CD4-positive, alpha-beta T cell treated with Interleukin-15 for 4 hours (primary cell): Measurements from ENCODE around the gene MS4A4E.
A peak's percentile ranks its signal among the peaks of the same experiment; 100 is the strongest.
"Not testable (repeated sequence)": the region's sequence is repeated elsewhere in the genome, so short reads cannot be mapped to it uniquely, and the experiment has no call there.

Experiments used
- DNase-seq: peaks from one replicate; pipeline ENCODE4 v3.0.0-alpha.2; 2020; ENCODE audit warnings: low spot score

Gene MS4A4E

DNA sequence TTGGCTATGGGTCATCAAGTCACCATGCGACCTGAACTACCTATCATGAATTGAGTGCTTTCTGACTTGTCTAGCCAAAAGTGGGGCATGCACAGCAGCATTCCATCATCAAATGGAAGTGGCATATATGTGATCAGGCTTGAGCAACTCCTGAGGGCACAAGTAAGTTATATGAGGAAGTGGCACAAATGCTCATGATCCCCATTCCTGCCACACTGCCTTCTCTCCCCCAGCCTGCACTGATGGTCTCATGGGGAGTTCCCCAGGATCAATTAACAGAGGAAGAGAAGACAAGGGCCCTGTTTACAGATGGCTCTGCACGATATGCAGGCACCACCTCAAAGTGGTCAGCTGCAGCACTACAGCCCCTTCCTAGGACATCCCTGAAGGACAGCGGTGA lies 21.8 kb downstream of the MS4A4E start:
- DNase-seq, result no peak

DNA sequence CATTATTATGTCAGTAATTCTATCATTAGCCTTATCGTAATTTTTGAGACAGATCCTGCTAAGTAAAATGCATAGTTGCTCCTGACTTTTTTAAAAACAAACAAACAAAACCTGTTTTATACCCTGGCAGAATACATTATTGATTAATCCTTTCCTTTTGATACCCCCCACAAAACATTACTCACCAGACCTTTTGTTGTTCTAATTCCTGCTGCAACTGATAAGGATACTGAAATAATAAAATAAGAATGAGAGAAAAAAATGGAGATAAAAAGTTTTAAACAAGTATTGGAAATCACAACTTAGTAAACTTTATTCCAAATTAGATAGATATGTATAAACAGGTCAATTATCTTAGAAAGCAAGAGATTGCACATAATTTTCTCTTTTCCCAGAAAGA lies 28.6 kb downstream of the MS4A4E start:
- DNase-seq, result no peak

DNA sequence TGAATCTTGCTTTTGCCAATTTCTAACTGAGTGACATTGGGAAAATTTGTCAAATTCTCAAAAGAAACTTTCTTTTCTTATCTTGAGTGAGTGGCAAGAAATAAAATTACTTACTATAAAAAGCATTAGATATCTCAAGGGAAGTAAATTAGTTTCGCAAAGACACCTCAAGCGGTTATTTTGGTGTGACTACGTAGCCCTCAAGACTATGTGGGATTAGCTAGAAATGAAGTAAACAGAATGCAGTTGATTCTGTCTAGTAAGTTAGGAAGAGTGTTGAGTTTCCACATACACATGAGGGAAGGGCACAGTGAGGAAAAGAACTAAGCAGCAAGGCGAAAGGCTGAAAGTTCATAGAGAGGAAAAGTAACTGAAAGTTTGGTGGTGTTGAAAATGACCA lies 31.7 kb downstream of the MS4A4E start:
- no peak for DNase-seq

DNA sequence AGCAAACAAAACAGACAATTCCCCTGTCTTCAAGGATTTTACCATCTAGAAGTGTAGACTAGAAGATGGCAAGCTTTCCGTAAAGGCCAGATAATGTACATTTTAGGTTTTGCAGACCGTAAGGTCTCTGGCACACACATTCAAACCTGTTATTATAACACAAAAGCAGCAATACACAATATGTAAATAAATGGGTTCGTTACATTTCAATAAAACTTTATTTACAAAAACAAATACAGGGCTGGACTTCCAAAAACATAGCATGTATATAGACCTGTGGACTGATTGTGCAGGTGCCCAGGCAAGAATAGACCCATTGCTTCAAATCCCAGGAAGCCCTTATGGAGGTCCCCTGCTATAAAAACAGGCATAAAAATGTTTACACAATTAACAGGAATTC lies 33.0 kb downstream of the MS4A4E start:
- DNase-seq, result no peak

DNA sequence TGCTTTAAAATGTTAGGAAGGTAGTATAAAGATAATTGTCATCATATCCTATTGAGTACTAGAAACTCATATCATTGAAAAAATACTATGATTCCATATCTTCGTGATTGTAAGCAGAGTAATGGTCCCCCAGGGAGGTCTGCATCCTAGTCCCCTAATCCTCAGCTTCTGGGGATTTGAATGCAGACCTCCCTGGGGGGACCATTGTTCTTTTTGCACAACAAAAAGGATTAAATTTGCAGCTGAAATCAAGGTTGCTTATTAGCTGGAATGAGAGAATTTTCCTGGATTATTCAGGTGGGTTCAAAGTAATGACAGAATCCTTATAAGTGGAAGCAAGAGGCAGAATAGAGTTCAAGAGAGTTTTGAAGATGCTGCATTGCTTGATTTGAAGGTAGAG lies 34.0 kb downstream of the MS4A4E start:
- no peak for DNase-seq

DNA sequence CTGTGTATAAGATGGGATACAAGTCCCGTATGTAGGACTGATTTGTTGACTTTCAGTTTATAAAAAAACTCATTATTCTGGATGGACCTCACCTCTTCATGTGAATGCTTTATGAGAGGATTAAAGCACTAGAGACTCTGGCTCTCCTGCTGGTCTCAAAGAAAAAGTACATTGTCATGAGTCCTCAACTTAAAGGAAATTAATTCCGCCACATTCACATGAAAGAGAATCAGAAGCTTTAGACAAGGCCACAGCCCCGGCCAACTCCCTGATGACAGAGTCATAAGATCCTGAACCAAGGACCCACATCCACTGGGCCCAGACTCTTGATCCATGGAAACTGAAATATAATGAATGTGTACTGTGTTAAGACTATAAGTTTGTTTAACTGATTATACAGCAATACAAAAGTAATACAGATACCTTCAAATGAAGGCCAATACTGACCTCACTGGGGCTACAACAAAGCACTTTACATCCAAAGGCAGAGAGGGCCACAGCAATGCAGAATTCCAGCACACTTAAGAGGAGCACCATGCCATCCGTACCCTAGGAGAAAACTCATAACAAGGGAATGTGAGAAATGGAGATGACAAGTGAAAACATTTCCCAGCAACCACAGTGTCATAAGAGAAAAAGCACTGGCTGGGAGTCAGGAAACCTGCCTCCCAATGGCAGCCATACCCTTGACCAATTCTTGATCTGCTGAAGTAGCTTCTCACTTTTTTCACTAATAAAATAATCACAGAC lies 34.6 kb downstream of the MS4A4E start:
- DNase-seq, result no peak

DNA sequence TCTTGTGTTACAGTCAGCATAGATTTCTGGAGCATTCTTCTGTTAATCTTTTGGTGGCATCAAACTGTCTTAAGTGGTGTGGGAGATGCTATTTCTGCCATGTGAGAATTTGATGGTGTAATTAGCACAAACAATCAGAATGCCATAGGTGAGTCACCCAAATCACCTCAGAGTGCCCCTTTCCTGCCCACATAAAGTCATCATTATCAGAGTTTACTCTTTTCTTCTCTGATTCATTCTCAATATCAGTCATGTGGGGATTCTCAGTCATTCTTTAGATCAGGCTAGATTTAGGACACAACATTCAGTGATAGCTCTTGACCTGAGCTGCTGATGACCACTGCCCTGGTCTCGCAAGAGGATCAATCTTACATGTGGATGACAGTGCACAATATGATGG lies 36.3 kb downstream of the MS4A4E start:
- no peak for DNase-seq

DNA sequence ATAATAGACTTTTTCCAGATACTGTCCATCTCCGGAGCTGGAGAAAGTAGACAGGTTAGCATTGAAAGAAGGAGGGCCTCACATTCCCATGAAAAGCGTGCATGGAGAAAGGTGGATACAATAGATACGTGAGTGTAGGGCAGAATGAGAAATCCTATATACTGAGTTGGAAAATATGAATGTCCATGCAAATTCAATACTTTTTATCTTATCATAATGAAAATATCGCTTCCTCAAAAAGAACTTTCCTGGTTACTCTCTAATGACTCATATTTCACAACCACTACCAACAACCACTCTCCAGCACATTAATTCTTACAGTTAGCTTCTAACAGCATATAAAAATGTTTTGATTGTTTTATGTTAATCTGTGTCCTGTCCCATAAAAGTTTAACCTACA lies 38.0 kb downstream of the MS4A4E start:
- no peak for DNase-seq

DNA sequence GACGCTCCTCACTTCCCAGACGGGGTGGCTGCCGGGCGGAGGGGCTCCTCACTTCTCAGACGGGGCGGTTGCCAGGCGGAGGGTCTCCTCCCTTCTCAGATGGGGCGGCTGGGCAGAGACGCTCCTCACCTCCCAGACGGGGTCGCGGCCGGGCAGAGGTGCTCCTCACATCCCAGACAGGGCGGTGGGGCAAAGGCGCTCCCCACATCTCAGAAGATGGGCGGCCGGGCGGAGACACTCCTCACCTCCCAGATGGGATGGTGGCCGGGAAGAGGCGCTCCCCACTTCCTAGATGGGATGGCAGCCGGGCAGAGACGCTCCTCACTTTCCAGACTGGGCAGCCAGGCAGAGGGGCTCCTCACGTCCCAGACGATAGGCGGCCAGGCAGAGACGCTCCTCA lies 41.6 kb downstream of the MS4A4E start:
- DNase-seq, result not testable (repeated sequence)

DNA sequence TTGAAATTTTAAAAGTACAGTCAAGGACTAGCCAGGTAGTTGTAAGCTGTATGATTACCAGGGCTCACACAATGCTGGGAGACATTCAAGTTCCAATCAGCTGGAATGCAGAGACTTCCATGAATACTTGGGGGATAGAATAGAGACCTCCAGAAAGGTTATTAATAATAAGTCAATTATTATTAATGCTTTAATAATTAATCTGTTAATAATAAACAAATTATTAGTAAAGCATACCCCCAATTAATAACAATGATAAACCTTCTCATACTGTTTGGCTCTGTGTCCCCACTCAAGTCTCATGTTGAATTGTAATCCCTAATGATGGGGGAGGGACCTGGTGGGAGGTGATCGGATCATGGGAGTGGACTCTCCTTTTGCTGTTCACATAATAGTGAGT lies 45.5 kb downstream of the MS4A4E start:
- no peak for DNase-seq

DNA sequence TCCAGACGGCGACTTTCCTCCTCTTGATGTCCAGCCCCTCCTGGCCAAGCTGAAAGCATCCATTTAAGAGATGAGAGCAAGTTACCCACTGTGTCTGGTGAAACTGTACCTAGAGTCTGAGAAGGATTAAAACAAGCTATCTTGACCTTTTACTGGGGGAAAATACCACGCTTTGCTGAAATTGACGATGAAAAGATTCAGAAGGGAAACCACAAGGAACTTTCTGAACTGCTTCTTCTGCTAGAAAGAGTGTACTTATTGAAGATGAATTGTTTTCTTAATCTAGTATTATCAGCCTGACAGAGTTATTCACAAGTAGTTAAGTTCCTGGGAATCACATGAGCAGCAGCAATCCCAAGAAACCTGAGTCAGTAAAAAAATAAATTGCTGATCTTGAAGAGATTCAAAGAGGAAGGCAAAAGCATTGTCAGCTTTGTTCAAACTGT lies 47.0 kb downstream of the MS4A4E start:
- DNase-seq, result no peak

DNA sequence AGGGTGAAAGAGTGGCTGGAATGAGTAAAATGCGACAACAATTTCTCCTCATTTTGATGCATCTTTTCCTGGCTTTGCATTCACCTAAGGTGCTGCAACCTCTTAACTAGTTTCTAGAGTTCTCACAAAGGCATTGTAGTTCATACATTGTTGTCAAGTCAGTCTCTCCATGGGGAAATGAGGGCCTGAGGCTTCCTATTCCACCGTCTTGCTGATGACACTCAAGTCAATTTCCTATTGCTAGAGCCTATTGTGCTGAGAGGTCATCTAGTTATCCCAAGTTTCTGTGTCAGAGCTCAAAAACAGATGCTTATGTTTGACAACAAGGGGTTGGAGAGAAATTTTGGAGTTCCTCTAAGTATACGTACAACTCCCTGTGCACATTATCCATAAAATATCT lies 48.4 kb downstream of the MS4A4E start:
- no peak for DNase-seq

DNA sequence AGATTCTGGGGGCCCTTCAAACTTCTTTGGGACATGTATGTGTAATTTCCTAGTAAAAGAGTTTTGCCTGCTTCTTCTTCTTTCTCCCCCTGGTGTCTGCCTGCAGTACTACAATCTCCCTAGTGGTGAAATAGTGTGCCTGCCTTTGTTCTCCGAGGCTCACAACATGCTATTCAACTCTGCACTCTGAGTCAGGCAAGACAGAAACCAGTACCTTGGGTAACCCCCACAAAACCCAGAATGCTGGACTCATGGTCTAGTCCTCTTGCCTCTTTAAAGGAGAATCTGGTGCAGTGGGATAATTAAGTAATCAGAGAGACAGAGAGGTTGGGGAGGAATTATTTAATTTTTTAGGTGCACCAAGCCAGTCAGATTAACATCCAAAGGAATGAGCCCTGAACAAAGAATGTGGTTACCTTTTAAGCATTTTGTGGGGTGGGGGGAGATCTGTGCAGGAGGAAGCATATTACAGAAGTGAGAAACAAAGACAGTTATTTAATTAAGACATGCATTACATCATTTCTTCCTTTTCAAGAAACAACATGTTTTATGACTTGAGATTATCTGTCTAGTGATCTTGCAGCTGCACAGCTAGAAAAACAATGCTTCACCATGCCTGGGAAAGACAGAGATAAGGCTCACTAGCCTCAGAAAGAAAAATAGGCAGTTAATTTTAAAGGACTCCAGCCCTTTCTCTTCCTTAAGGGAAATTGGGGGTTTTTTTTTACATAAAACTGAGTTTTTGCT lies 49.1 kb downstream of the MS4A4E start:
- peak; percentile 63 for DNase-seq

DNA sequence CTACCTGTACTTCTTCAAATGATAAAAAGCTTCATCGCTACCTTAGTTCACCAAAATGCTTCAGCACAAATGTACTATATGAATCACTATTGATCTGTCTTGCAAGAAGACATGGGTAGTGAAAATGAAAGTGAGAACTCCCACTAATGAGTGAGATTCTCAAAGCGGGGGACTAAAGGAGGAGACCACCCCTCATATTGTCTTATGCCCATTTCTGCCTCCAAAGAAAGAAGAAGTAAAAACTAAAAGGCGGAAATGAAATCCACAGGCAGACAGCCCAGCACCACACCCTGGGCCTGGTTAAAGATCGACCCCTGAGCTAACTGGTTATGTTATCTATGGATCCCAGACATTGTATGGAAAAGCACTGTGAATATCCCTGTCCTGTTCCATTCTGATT lies 50.4 kb downstream of the MS4A4E start:
- DNase-seq, result not testable (repeated sequence)

DNA sequence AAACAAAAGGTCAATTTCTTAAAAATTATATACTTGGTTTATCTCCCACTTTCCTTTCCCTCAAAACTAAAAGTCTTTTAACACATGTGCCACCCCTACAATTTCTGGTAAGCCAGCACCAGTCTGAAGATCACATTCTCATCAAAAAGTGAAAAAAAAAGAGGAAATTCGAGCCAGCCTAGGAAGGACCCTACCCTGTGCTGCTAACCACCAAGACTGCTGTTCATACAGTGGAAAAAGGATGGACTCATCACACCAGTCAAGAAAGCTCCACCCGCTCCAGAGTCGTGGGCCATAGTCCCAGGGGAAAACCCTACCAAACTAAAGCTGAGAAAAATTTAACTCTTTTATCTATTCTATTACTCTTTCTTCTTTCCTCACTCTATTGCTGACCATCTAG lies 54.5 kb downstream of the MS4A4E start:
- not testable (repeated sequence) for DNase-seq

DNA sequence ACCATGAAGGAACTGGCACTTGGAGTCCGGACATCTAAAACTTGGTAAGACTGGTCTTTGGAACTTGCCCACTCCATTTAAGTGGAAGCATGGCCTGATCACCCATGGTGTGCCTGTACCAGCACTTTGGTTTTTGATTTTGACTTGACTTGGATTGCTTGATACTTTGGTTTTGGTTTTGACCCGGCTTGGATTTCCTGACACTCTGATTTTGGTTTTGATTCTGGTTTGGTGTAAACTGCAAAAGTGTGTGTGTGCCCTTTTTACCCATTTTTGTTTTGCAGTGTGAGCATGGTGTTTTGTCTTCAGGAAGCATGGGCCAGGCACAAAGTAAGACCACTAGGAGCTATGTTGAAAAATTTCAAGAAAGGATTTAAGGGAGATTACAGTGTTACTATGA lies 56.8 kb downstream of the MS4A4E start:
- not testable (repeated sequence) for DNase-seq

DNA sequence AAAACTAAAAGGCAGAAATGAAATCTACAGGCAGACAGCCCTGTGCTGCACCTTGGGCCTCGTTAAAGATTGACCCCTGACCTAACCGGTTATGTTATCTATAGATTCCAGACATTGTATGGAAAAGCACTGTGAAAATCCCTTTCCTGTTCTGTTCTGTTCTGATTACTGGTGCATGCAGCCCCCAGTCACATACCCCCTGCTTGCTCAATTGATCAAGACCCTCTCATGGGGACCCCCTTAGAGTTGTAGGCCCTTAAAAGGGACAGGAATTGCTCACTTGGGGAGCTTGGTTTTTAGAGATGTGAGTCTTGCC lies 57.5 kb downstream of the MS4A4E start:
- DNase-seq, result not testable (repeated sequence)

DNA sequence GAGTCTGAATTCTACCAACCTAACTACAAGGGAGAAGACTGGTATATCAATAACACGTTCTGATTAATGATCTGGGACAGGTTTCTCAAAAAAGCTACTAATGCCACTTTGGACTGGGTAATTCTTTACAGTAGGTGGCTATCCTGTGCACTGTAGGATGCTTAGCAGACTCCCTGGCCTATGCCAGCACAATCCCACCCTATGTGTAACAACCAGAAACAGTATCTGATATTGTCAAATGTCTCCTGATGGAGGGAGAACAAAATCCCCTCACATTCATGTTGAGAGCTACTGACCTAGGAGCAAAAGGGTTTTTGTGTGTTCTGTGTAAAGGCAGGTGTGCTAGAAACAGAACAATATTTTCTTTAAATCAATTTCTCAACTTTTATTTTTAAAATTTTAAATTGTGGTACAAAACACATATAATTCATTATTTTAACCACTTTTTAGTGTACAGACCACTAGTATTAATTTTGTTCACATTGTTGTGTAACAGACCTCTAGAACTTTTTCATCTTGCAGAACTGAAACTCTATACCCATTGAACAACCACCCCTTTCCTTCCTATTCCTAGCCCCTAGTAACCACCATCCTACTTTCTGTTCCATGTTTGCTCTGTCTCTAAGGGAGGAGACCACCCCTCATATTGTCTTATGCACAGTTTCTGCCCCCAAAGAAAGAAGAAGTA lies 58.0 kb downstream of the MS4A4E start:
- DNase-seq, result no peak

DNA sequence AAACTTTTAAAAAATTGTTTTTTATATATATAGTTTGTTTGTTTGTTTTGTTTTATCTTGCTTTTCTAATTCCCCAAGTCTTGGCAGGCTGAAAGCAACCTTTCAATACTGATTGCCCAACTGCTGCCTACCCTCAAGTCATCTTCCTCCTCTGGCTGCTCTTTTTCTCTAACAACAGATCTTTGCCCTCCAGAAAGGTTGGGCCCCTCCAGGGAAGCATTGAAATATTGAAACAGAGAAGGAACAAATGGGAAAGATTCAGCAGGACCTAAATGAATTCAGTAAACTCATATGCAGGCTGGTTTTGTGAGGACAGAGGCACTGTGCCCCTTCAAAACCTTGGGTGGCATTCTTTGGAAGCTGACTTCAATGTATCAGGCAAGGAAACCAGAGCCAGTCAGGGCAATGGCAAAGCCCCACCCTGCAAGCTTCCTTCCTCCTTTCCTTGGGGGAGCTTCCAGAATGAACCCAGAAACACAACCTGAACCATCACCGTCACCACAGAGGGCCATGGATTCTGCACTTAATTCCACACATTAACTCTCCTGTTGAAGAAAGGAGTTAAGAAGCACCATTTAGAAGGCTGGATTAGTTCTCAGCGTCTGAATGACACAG lies 59.2 kb downstream of the MS4A4E start:
- no peak for DNase-seq

DNA sequence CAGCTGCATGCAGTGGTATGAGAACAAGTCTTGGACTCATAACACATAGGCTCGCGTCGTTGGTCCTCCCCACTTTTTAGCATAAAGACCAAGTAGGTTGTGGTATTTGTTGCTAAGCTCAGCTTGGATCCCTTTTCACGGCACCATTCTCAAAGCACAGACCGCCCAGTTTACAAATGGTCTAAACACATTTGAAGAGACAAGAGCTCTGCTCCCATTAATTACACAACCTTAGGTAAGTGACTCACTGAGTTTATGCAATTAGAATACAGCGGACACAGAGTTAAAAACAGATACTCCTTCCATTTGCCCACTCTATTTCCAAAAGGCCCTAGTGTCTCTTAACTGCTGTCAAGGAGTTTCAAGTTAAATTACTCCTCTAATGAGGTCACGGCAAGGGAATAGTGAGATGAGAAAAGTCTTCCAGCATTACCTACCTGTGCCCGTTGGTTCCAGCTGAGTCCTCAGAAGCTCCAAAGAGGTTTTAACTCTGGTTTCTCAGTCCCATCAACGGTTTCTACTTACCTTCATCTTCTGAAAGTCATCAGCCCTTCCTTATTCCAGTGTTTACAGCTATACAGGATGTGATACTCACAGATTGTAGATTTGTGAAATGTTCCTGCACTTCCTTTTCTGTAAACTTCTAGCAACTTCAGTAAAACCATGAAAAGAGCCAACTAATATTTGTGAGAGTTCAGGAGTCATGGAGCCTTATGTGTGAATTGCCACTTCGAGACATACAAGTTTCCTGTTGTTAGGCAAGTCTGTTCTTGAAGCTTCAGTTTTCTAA lies 60.2 kb downstream of the MS4A4E start, which contains the start of gene MS4A6A:
MS4A6A (minus strand) TSS at position 543 of the 790 bp plus-strand sequence. CDS start 1,356 bp downstream, outside the sequence.
- DNase-seq, result no peak

DNA sequence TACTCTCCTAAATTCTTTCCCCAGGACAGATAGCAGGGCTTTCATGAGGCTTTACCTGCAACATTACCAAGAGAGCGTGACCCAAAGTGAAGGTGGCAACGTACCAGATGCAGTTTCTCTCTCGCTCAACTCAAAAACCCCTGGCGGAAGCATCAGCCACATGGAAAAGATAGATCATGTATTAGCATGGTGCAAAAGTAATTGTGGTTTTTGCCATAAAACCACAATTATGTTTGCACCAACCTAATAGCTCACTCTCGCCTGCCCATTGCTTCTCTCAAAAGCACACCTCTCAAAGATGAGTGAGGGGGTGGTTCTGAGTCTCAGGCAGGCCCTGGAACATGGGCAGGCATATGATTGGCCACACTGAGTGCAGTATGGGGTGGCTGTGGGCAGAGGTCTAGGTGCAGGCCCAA lies 67.1 kb downstream of the MS4A4E start:
- DNase-seq, result no peak

DNA sequence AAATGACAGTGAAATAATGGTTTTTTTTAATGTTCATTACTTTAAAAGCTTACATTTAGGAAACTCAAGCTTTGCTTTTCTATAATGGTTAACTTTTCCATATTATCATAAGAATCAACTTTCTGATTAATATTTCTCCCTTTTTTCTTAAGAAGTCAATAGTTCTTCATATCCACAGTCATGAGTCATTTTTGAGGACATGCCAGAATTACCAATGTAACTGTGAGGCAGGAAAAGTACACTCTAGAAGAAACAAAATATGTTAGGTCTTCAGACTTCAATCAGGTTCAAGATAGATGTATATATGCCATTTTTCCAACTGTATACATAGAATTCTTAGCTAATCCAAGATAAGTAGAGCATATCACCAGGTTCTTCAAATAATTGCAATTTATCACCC lies 70.9 kb downstream of the MS4A4E start:
- no peak for DNase-seq
